HL-60/S4 (cell line): Measurements from ENCODE around the gene EIF2AK3.
"Not testable (repeated sequence)": the region's sequence is repeated elsewhere in the genome, so short reads cannot be mapped to it uniquely, and the experiment has no call there.

Experiments used
- in situ Hi-C: fragments of 300-500 bp; cut with MboI; formaldehyde crosslinking; loops from 2 replicates; pipeline ENCODE4 v1.14.3; 2022; ENCODE audit warnings: low sequenced_read_pairs

Gene EIF2AK3

GRCh38 chr2:88638123-88638650, 10.9 kb upstream of the EIF2AK3 start:
- in situ Hi-C loops: no loop called here

- in situ Hi-C loops: no loop called here
Observed at GRCh38 chr2:88637464-88637863, 10.2 kb upstream of the EIF2AK3 start.

- in situ Hi-C loops: no loop called here
Observed at GRCh38 chr2:88636026-88636425, 8.8 kb upstream of the EIF2AK3 start.

- in situ Hi-C loops: no loop called here
Observed at GRCh38 chr2:88632569-88632968, 5.3 kb upstream of the EIF2AK3 start.

GRCh38 chr2:88628571-88628939, 1.3 kb upstream of the EIF2AK3 start:
- in situ Hi-C loops: no loop called here

GRCh38 chr2:88627856-88628570, 749 bp upstream of the EIF2AK3 start:
- in situ Hi-C loops: no loop called here

GRCh38 chr2:88626171-88627054, 851 bp downstream of the EIF2AK3 start:
- in situ Hi-C loops: no loop called here

GRCh38 chr2:88624477-88624876, 2.8 kb downstream of the EIF2AK3 start:
- in situ Hi-C loops: no loop called here

- in situ Hi-C loops: not testable (repeated sequence)
Observed at GRCh38 chr2:88623831-88624465, 3.3 kb downstream of the EIF2AK3 start.

- in situ Hi-C loops: no loop called here
Observed at GRCh38 chr2:88622307-88622706, 5.0 kb downstream of the EIF2AK3 start.

GRCh38 chr2:88621432-88621831, 5.8 kb downstream of the EIF2AK3 start:
- in situ Hi-C loops: no loop called here

- in situ Hi-C loops: no loop called here
Observed at GRCh38 chr2:88620015-88620414, 7.2 kb downstream of the EIF2AK3 start.

GRCh38 chr2:88615822-88616221, 11.4 kb downstream of the EIF2AK3 start:
- in situ Hi-C loops: no loop called here

- in situ Hi-C loops: no loop called here
Observed at GRCh38 chr2:88614497-88615157, 12.6 kb downstream of the EIF2AK3 start.

- in situ Hi-C loops: no loop called here
Observed at GRCh38 chr2:88613921-88614320, 13.3 kb downstream of the EIF2AK3 start.

- in situ Hi-C loops: no loop called here
Observed at GRCh38 chr2:88608184-88608583, 19.1 kb downstream of the EIF2AK3 start.

GRCh38 chr2:88607416-88607815, 19.8 kb downstream of the EIF2AK3 start:
- in situ Hi-C loops: no loop called here

- in situ Hi-C loops: no loop called here
Observed at GRCh38 chr2:88606371-88607030, 20.8 kb downstream of the EIF2AK3 start.

GRCh38 chr2:88603146-88603545, 24.1 kb downstream of the EIF2AK3 start:
- in situ Hi-C loops: no loop called here

GRCh38 chr2:88602022-88602421, 25.2 kb downstream of the EIF2AK3 start:
- in situ Hi-C loops: no loop called here
